HG02938 (cell line): ENCODE data around the gene ADGRL3.
"Not testable (repeated sequence)": the region's sequence is repeated elsewhere in the genome, so short reads cannot be mapped to it uniquely, and the experiment has no call there.

Experiments used
- ATAC-seq: cut with Tn5 transposase; IDR thresholded peaks from one replicate; pipeline ENCODE4 v1.9.1; 2021; ENCODE audit warnings: mild to moderate bottlenecking, moderate library complexity; ENCODE audit not compliant: unreplicated experiment

The ADGRL3 gene

GRCh38 chr4:61468024-61468720, 268.0 kb downstream of the ADGRL3 start:
- no peak for ATAC-seq

GRCh38 chr4:61473306-61473705, 273.2 kb downstream of the ADGRL3 start:
- no peak for ATAC-seq

GRCh38 chr4:61478340-61478739, 278.2 kb downstream of the ADGRL3 start:
- ATAC-seq, result no peak

GRCh38 chr4:61485056-61485455, 284.9 kb downstream of the ADGRL3 start:
- no peak for ATAC-seq

GRCh38 chr4:61489927-61490326, 289.8 kb downstream of the ADGRL3 start:
- no peak for ATAC-seq

- ATAC-seq, result no peak
Observed at GRCh38 chr4:61493041-61493440, 292.9 kb downstream of the ADGRL3 start.

GRCh38 chr4:61493470-61493869, 293.3 kb downstream of the ADGRL3 start:
- ATAC-seq, result no peak

- ATAC-seq, result no peak
Observed at GRCh38 chr4:61500883-61501282, 300.8 kb downstream of the ADGRL3 start.

GRCh38 chr4:61501812-61502211, 301.7 kb downstream of the ADGRL3 start:
- no peak for ATAC-seq

GRCh38 chr4:61505773-61506685, 305.9 kb downstream of the ADGRL3 start:
- ATAC-seq, result no peak

GRCh38 chr4:61507091-61507490, 307.0 kb downstream of the ADGRL3 start:
- no peak for ATAC-seq

- not testable (repeated sequence) for ATAC-seq
Observed at GRCh38 chr4:61509721-61510241, 309.7 kb downstream of the ADGRL3 start.

- no peak for ATAC-seq
Observed at GRCh38 chr4:61511716-61512488, 311.8 kb downstream of the ADGRL3 start.

- no peak for ATAC-seq
Observed at GRCh38 chr4:61514991-61515390, 314.9 kb downstream of the ADGRL3 start.

GRCh38 chr4:61517144-61517543, 317.0 kb downstream of the ADGRL3 start:
- no peak for ATAC-seq

GRCh38 chr4:61520166-61520565, 320.0 kb downstream of the ADGRL3 start:
- ATAC-seq, result no peak

GRCh38 chr4:61520681-61521160, 320.6 kb downstream of the ADGRL3 start:
- no peak for ATAC-seq

GRCh38 chr4:61521451-61521850, 321.3 kb downstream of the ADGRL3 start:
- ATAC-seq, result no peak

GRCh38 chr4:61522312-61522711, 322.2 kb downstream of the ADGRL3 start:
- no peak for ATAC-seq

GRCh38 chr4:61527888-61528287, 327.8 kb downstream of the ADGRL3 start:
- no peak for ATAC-seq

GRCh38 chr4:61528595-61528994, 328.5 kb downstream of the ADGRL3 start:
- ATAC-seq, result no peak
